Measurements from ENCODE around the gene NELFB. TPM values are rescaled to one million over a fixed set of nuclear protein-coding genes. Genes with fewer than 3 reads are reported as not detected.

Gene NELFB
- total and polyA plus RNA-seq, 2 donors (not counting 1 experiment from before 2014, with no cell fraction given) = 53.7 to 55.8 TPM

DNA sequence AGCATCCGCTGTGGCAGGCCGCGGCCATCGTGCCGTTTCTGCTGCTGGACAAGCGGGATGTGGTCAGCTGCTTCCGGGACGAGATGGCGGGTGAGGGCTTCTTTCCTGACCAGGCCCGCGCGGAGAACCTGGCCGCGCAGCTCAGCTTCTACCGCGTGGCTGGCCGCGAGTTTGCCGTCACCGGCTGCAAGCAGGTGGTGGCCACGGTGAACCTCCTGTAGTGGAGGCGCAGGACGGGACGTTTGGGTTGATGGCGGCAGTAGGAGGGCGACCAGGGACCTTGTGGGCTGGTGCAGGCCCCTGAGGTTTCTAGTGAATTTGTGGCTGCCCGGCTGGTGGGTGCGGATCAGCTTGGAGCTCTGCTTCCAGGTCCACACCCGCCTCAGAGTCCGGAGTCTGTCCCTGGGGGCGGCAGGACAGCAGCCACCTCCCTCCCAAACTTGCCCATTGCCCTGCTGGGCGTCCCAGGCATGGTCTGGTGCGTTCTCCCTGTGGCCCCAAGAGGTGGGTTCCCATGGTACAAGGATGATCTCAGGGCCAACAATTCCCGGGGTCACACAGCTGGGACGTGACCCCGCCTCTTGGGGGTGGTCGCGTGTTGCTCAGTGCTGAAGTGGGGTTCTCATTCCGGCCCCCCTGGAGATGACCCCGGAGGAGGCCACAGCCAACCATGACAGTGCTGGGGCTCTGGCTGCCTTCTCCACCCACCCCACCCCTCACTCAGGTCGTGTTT, 24.8 kb downstream of the NELFB start:
- TF ChIP-seq, protein P1, sequence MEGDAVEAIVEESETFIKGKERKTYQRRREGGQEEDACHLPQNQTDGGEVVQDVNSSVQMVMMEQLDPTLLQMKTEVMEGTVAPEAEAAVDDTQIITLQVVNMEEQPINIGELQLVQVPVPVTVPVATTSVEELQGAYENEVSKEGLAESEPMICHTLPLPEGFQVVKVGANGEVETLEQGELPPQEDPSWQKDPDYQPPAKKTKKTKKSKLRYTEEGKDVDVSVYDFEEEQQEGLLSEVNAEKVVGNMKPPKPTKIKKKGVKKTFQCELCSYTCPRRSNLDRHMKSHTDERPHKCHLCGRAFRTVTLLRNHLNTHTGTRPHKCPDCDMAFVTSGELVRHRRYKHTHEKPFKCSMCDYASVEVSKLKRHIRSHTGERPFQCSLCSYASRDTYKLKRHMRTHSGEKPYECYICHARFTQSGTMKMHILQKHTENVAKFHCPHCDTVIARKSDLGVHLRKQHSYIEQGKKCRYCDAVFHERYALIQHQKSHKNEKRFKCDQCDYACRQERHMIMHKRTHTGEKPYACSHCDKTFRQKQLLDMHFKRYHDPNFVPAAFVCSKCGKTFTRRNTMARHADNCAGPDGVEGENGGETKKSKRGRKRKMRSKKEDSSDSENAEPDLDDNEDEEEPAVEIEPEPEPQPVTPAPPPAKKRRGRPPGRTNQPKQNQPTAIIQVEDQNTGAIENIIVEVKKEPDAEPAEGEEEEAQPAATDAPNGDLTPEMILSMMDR (IDR thresholded peaks at IDR 0.05) = no peak
- no peak for TF ChIP-seq EZH2 (IDR thresholded peaks at IDR 0.05; ENCODE audit: borderline replicate concordance, insufficient read depth, low read depth, low read length, poor library complexity, severe bottlenecking)
- Histone ChIP-seq H3K27me3 (replicated peaks in 1 of 4; ENCODE audit: control extremely low read depth in 1 of 4, control insufficient read depth in 3 of 4, insufficient read depth in 4 of 4, low read length in 3 of 4) (no peaks in the 10 kb centered on the region), H3K79me2 (ENCODE audit: control insufficient read depth, insufficient read depth, low read length) (peaks cover 18% of the 10 kb centered on the region), H3K27ac (ENCODE audit: low read length in 2 of 2) (no peak overlapping the region), H3K9ac (ENCODE audit: low read length) (no peak overlapping the region), H3K36me3 (replicated peaks in 1 of 2; ENCODE audit: control extremely low read depth in 1 of 2, control insufficient read depth in 1 of 2, extremely low read depth in 1 of 2, insufficient read depth in 2 of 2, low read length in 1 of 2) (peaks cover 0 to 12% of the 10 kb centered on the region in 2 experiments), H4K20me1 (ENCODE audit: control insufficient read depth, insufficient read depth, low read length, poor library complexity, severe bottlenecking) (peaks cover 25% of the 10 kb centered on the region), H3K4me1 (ENCODE audit: control insufficient read depth in 2 of 2, insufficient read depth in 2 of 2, low read length in 2 of 2) (peaks cover 31 to 56% of the 10 kb centered on the region in 2 donors), H3K4me2 (replicated peaks; ENCODE audit: low read depth, low read length, poor library complexity, severe bottlenecking) (peak overlapping the region; percentile 64), H3K9me3 (ENCODE audit: control extremely low read depth in 1 of 3, control insufficient read depth in 2 of 3, insufficient read depth in 1 of 3, low read length in 2 of 3) (no peaks in the 10 kb centered on the region), H3K4me3 (ENCODE audit: control extremely low read depth in 1 of 5, extremely low read depth in 1 of 5, insufficient read depth in 1 of 5, low read depth in 2 of 5, low read length in 4 of 5) (no peak overlapping the region), H2AFZ (ENCODE audit: insufficient read depth, low read depth, low read length, poor library complexity, severe bottlenecking) (no peak overlapping the region)
- ChIA-PET POLR2A (interaction anchor here (1.0 to 1.3 kb wide), 2 partner anchors 12 to 39 kb away, joined by 3 to 4 read pairs; partner anchors contain the start of gene TUBB4B), CTCF (interaction anchor here (1.1 to 1.2 kb wide), 2 partner anchors 11 to 43 kb away, joined by 3 to 4 read pairs; no protein-coding TSS in a partner anchor)
- WGBS (ENCODE audit: insufficient coverage) = 95% methylated on average over 39 of the region's 41 CpGs
- Mint-ChIP-seq H3K27me3 (no peaks in the 10 kb centered on the region), H3K9me3 (ENCODE audit: insufficient read depth) (no peaks in the 10 kb centered on the region), H3K4me1 (peaks cover 42% of the 10 kb centered on the region), H3K4me3 (peak overlapping the region; percentile 37), H3K27ac (no peak overlapping the region)
- intact Hi-C loops (cut with micrococcal nuclease) = no loop called here
- ATAC-seq (ENCODE audit: low read depth) (no peak), DNase-seq (peak; percentile 31)

Measured in B cell (primary cell).